ENCODE results near the gene SPAG5. TPM values are rescaled to one million over a fixed set of nuclear protein-coding genes. Genes with fewer than 3 reads are reported as not detected.
A peak's percentile ranks its signal among the peaks of the same experiment; 100 is the strongest.

SPAG5 gene
- polyA plus RNA-seq, 1 donor from 2014 or later: 19.9 TPM

DNA sequence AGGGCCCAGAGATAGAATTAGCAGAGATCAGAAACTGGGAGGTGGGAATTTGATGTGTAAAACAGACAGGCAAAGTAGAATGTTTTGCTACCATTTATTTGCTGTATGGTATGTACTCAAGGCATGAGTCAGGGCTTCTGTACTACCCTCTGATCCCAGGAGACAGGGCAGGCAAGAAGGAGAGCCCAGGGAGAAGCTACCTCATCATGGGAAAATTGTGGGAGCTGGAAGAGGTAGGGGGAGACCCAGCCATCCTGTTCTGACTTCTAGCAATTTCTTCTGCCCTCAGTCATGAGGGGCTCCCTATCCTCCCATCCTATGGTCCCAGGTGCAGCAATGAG, 25.8 kb downstream of the SPAG5 start:
- no peak overlapping the region for H3K9ac ChIP-seq (ENCODE audit: low read length)
- H3K4me3 ChIP-seq (ENCODE audit: low read length): no peak overlapping the region
- H3K27ac ChIP-seq (ENCODE audit: low read length): no peak overlapping the region
- no peaks in the 10 kb centered on the region for H3K9me3 ChIP-seq (ENCODE audit: low read length)
- H4K20me1 ChIP-seq (ENCODE audit: insufficient read depth): no peaks in the 10 kb centered on the region
- no peaks in the 10 kb centered on the region for H3K27me3 ChIP-seq (ENCODE audit: insufficient read depth, low read depth, low read length)
- no peaks in the 10 kb centered on the region for H3K9me2 ChIP-seq (ENCODE audit: insufficient read depth, low read length)
- no peaks in the 10 kb centered on the region for H3K36me3 ChIP-seq (ENCODE audit: insufficient read depth, low read length)
- H3F3A ChIP-seq (ENCODE audit: insufficient read depth, low read length, poor library complexity, severe bottlenecking): no peaks in the 10 kb centered on the region
- no peak overlapping the region for H2AFZ ChIP-seq (ENCODE audit: low read depth, low read length)
- TF ChIP-seq TAF1 (IDR thresholded peaks at IDR 0.05; ENCODE audit: low read depth) (no peak), SMC3 (conservative IDR thresholded peaks at IDR 0.05; ENCODE audit: poor library complexity) (no peak), MXI1 (conservative IDR thresholded peaks at IDR 0.05; ENCODE audit: poor library complexity, severe bottlenecking) (no peak), EP300 (conservative IDR thresholded peaks at IDR 0.05; ENCODE audit: poor library complexity, severe bottlenecking) (no peak), RAD21 (conservative IDR thresholded peaks at IDR 0.05) (no peak), EZH2 (IDR thresholded peaks at IDR 0.05; ENCODE audit: borderline replicate concordance, insufficient read depth, low read length, poor library complexity, severe bottlenecking) (no peak), POLR2AphosphoS5 (IDR thresholded peaks at IDR 0.05) (no peak)
- TF ChIP-seq, protein P1, sequence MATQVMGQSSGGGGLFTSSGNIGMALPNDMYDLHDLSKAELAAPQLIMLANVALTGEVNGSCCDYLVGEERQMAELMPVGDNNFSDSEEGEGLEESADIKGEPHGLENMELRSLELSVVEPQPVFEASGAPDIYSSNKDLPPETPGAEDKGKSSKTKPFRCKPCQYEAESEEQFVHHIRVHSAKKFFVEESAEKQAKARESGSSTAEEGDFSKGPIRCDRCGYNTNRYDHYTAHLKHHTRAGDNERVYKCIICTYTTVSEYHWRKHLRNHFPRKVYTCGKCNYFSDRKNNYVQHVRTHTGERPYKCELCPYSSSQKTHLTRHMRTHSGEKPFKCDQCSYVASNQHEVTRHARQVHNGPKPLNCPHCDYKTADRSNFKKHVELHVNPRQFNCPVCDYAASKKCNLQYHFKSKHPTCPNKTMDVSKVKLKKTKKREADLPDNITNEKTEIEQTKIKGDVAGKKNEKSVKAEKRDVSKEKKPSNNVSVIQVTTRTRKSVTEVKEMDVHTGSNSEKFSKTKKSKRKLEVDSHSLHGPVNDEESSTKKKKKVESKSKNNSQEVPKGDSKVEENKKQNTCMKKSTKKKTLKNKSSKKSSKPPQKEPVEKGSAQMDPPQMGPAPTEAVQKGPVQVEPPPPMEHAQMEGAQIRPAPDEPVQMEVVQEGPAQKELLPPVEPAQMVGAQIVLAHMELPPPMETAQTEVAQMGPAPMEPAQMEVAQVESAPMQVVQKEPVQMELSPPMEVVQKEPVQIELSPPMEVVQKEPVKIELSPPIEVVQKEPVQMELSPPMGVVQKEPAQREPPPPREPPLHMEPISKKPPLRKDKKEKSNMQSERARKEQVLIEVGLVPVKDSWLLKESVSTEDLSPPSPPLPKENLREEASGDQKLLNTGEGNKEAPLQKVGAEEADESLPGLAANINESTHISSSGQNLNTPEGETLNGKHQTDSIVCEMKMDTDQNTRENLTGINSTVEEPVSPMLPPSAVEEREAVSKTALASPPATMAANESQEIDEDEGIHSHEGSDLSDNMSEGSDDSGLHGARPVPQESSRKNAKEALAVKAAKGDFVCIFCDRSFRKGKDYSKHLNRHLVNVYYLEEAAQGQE (IDR thresholded peaks at IDR 0.05; ENCODE audit: borderline replicate concordance): no peak
- TF ChIP-seq, protein P2, sequence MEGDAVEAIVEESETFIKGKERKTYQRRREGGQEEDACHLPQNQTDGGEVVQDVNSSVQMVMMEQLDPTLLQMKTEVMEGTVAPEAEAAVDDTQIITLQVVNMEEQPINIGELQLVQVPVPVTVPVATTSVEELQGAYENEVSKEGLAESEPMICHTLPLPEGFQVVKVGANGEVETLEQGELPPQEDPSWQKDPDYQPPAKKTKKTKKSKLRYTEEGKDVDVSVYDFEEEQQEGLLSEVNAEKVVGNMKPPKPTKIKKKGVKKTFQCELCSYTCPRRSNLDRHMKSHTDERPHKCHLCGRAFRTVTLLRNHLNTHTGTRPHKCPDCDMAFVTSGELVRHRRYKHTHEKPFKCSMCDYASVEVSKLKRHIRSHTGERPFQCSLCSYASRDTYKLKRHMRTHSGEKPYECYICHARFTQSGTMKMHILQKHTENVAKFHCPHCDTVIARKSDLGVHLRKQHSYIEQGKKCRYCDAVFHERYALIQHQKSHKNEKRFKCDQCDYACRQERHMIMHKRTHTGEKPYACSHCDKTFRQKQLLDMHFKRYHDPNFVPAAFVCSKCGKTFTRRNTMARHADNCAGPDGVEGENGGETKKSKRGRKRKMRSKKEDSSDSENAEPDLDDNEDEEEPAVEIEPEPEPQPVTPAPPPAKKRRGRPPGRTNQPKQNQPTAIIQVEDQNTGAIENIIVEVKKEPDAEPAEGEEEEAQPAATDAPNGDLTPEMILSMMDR (IDR thresholded peaks at IDR 0.05; ENCODE audit: poor library complexity, severe bottlenecking): no peak
- H3K4me2 ChIP-seq (ENCODE audit: low read length): no peak overlapping the region
- H3K79me2 ChIP-seq (replicated peaks; ENCODE audit: insufficient read depth, low read length): peaks cover 16% of the 10 kb centered on the region

DNA sequence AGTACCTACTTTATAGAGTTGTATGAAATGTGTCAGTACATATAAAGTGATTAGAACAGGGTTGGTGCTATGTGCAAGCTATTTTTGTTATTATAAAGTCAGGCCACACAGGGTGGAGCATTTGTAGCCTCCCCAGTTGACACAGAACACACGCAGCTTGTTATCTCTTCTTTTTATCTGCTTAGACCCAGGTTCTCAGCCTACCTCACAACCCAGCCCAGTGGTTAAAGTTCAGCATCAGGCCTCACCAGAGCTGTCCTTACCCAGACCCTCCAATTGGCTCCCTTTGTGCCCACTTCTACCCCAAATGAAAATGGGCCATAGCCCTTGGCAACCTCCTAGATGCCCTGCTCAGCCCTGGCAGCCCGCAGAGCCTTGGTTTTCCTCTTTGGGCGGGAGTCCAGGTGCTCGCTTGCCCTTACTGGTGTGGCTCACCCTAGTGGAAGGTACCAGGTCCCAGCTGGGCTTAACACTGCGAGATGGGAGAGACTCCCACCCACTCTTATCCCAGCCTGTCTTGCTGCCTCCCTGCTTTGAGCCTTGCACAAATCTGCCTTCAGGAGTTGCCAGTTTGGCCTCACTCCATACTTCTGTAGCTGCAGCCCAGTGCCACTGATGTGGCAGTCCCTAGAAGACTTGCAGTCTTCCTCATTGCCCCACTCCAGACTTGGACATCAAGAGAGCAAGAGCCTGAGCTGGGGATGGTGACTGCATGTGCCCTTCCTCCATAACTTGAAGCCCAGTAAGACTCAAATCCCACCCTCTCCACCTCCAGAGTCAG, 26.4 kb downstream of the SPAG5 start:
- TF ChIP-seq MXI1 (conservative IDR thresholded peaks at IDR 0.05; ENCODE audit: poor library complexity, severe bottlenecking): no peak
- TF ChIP-seq EZH2 (IDR thresholded peaks at IDR 0.05; ENCODE audit: borderline replicate concordance, insufficient read depth, low read length, poor library complexity, severe bottlenecking): no peak
- no peak for TF ChIP-seq TAF1 (IDR thresholded peaks at IDR 0.05; ENCODE audit: low read depth)
- TF ChIP-seq EP300 (conservative IDR thresholded peaks at IDR 0.05; ENCODE audit: poor library complexity, severe bottlenecking): no peak
- TF ChIP-seq, protein P2 (IDR thresholded peaks at IDR 0.05; ENCODE audit: poor library complexity, severe bottlenecking): no peak
- no peak for TF ChIP-seq SMC3 (conservative IDR thresholded peaks at IDR 0.05; ENCODE audit: poor library complexity)
- TF ChIP-seq, protein P1 (IDR thresholded peaks at IDR 0.05; ENCODE audit: borderline replicate concordance): no peak
- TF ChIP-seq RAD21 (conservative IDR thresholded peaks at IDR 0.05): no peak
- no peak for TF ChIP-seq POLR2AphosphoS5 (IDR thresholded peaks at IDR 0.05)
- H3K9ac ChIP-seq (ENCODE audit: low read length): no peak overlapping the region
- H3K4me2 ChIP-seq (ENCODE audit: low read length): peak overlapping the region; percentile 51
- no peaks in the 10 kb centered on the region for H3K27me3 ChIP-seq (ENCODE audit: insufficient read depth, low read depth, low read length)
- no peaks in the 10 kb centered on the region for H4K20me1 ChIP-seq (ENCODE audit: insufficient read depth)
- no peaks in the 10 kb centered on the region for H3K36me3 ChIP-seq (ENCODE audit: insufficient read depth, low read length)
- H3K4me3 ChIP-seq (ENCODE audit: low read length): peak overlapping the region; percentile 100
- H2AFZ ChIP-seq (ENCODE audit: low read depth, low read length): no peak overlapping the region
- no peaks in the 10 kb centered on the region for H3K9me3 ChIP-seq (ENCODE audit: low read length)
- H3F3A ChIP-seq (ENCODE audit: insufficient read depth, low read length, poor library complexity, severe bottlenecking): no peaks in the 10 kb centered on the region
- H3K79me2 ChIP-seq (replicated peaks; ENCODE audit: insufficient read depth, low read length): peaks cover 16% of the 10 kb centered on the region
- H3K27ac ChIP-seq (ENCODE audit: low read length): no peak overlapping the region
- H3K9me2 ChIP-seq (ENCODE audit: insufficient read depth, low read length): no peaks in the 10 kb centered on the region
